GM12873 (cell line): ENCODE data around the gene SCGB3A2.

Source experiments
- CTCF ChIP-seq: IDR thresholded peaks from 2 replicates; pipeline ENCODE4 v1.5.1; 2012; ENCODE audit warnings: low read depth, mild to moderate bottlenecking, moderate library complexity, low read length, control low read depth; ENCODE audit not compliant: insufficient read depth; ENCODE audit errors: missing control alignments

Gene SCGB3A2

GRCh38 chr5:147863454-147864158 lies 14.9 kb upstream of the SCGB3A2 start:
- TF ChIP-seq CTCF: no peak

- no peak for TF ChIP-seq CTCF
Measured at GRCh38 chr5:147869112-147869511, 9.4 kb upstream of the SCGB3A2 start.

GRCh38 chr5:147874910-147875367 lies 3.6 kb upstream of the SCGB3A2 start:
- no peak for TF ChIP-seq CTCF

GRCh38 chr5:147876141-147876540 lies 2.4 kb upstream of the SCGB3A2 start:
- no peak for TF ChIP-seq CTCF

GRCh38 chr5:147876626-147877025 lies 1.9 kb upstream of the SCGB3A2 start:
- TF ChIP-seq CTCF: no peak

GRCh38 chr5:147879784-147880183 lies 1.3 kb downstream of the SCGB3A2 start:
- TF ChIP-seq CTCF: no peak

GRCh38 chr5:147880487-147880886 lies 2.0 kb downstream of the SCGB3A2 start:
- no peak for TF ChIP-seq CTCF
